Astrocyte of the cerebellum (primary cell): ENCODE measurements around the gene CDRT4.

Experiments used
- DNase-seq: peaks from one replicate; pipeline ENCODE4 v3.0.0-alpha.2; 2011; ENCODE audit warnings: low read depth
- H3K4me3 ChIP-seq: 2 replicates; pipeline ENCODE4 v1.5.1; 2011; ENCODE audit warnings: mild to moderate bottlenecking, low read depth, low read length, moderate library complexity
- CTCF ChIP-seq: IDR thresholded peaks from 2 replicates; pipeline ENCODE4 v1.5.1; 2012; ENCODE audit warnings: low read length, low read depth, moderate library complexity, mild to moderate bottlenecking; ENCODE audit errors: missing control alignments
- in situ Hi-C: cut with HindIII; loops from 2 replicates; pipeline ENCODE4 v1.10.0; 2017; ENCODE audit warnings: low sequenced_read_pairs

Gene CDRT4

GRCh38 chr17:15485045-15485444 is 17.6 kb upstream of the CDRT4 start:
- no peak overlapping the region for H3K4me3 ChIP-seq
- TF ChIP-seq CTCF = no peak
- in situ Hi-C loops = loop anchor here (25.0 kb wide), 1 partner anchor 223 kb away; the partner anchor contains the start of gene PMP22
- no peak for DNase-seq

GRCh38 chr17:15483431-15483830 is 16.0 kb upstream of the CDRT4 start:
- TF ChIP-seq CTCF = no peak
- in situ Hi-C loops = loop anchor here (25.0 kb wide), 1 partner anchor 221 kb away; the partner anchor contains the start of gene PMP22
- DNase-seq = no peak
- no peak overlapping the region for H3K4me3 ChIP-seq

- in situ Hi-C loops = loop anchor here (25.0 kb wide), 1 partner anchor 220 kb away; the partner anchor contains the start of gene PMP22
- TF ChIP-seq CTCF = no peak
- DNase-seq = no peak
- H3K4me3 ChIP-seq = no peak overlapping the region
These were observed 15.1 kb upstream of the CDRT4 start for GRCh38 chr17:15482476-15482875.

GRCh38 chr17:15481481-15481880 is 14.1 kb upstream of the CDRT4 start:
- DNase-seq = no peak
- in situ Hi-C loops = loop anchor here (25.0 kb wide), 1 partner anchor 219 kb away; the partner anchor contains the start of gene PMP22
- no peak for TF ChIP-seq CTCF
- no peak overlapping the region for H3K4me3 ChIP-seq

- no peak for DNase-seq
- no peak overlapping the region for H3K4me3 ChIP-seq
- TF ChIP-seq CTCF = no peak
- in situ Hi-C loops = loop anchor here (25.0 kb wide), 1 partner anchor 218 kb away; the partner anchor contains the start of gene PMP22
These were observed 12.8 kb upstream of the CDRT4 start for GRCh38 chr17:15480204-15480603.

GRCh38 chr17:15479703-15480102 is 12.3 kb upstream of the CDRT4 start:
- TF ChIP-seq CTCF = no peak
- no peak overlapping the region for H3K4me3 ChIP-seq
- no peak for DNase-seq
- in situ Hi-C loops = loop anchor here (25.0 kb wide), 1 partner anchor 217 kb away; the partner anchor contains the start of gene PMP22
